Hepatocyte (in vitro differentiated cells): ENCODE data around the gene COPS9. TPM values are rescaled to one million over a fixed set of nuclear protein-coding genes. Genes with fewer than 3 reads are reported as not detected.

ENCODE experiments used
- DNase-seq: peaks from one replicate; pipeline ENCODE4 v3.0.0-alpha.2; 2016; ENCODE audit warnings: low spot score
- H2AFZ ChIP-seq: fragments of 200-600 bp; sonication (generic); 2 replicates; pipeline ENCODE4 v1.6.0; 2016; ENCODE audit warnings: antibody characterized with exemption, mild to moderate bottlenecking
- H3K27ac ChIP-seq: fragments of 200-600 bp; sonication (generic); 2 replicates; pipeline ENCODE4 v1.5.1; 2016; ENCODE audit warnings: mild to moderate bottlenecking
- H3K27me3 ChIP-seq: fragments of 200-600 bp; sonication (generic); 2 replicates; pipeline ENCODE4 v1.6.1; 2016
- H3K36me3 ChIP-seq: fragments of 200-600 bp; sonication (generic); replicated peaks from 2 replicates; pipeline ENCODE4 v1.5.1; 2016; ENCODE audit warnings: low read depth; ENCODE audit not compliant: insufficient read depth
- H3K4me1 ChIP-seq: fragments of 200-600 bp; sonication (generic); 2 replicates; pipeline ENCODE4 v1.5.1; 2016; ENCODE audit warnings: mild to moderate bottlenecking, moderate library complexity; ENCODE audit not compliant: insufficient read depth
- H3K4me2 ChIP-seq: fragments of 200-600 bp; sonication (generic); 2 replicates; pipeline ENCODE4 v1.6.0; 2016
- H3K4me3 ChIP-seq: fragments of 200-600 bp; sonication (generic); 2 replicates; pipeline ENCODE4 v1.5.1; 2016; ENCODE audit warnings: mild to moderate bottlenecking
- H3K79me2 ChIP-seq: fragments of 200-600 bp; sonication (generic); 2 replicates; pipeline ENCODE4 v1.6.0; 2017; ENCODE audit warnings: mild to moderate bottlenecking
- H3K9me2 ChIP-seq: fragments of 200-600 bp; sonication (generic); replicated peaks from 2 replicates; pipeline ENCODE4 v1.6.0; 2017; ENCODE audit warnings: mild to moderate bottlenecking; ENCODE audit not compliant: insufficient read depth
- H3K9me3 ChIP-seq: fragments of 200-600 bp; sonication (generic); 2 replicates; pipeline ENCODE4 v1.5.1; 2016; ENCODE audit warnings: low read depth, mild to moderate bottlenecking
- H4K20me1 ChIP-seq: fragments of 200-600 bp; sonication (generic); 2 replicates; pipeline ENCODE4 v1.6.0; 2016; ENCODE audit warnings: mild to moderate bottlenecking; ENCODE audit not compliant: insufficient read depth, poor library complexity, severe bottlenecking
- EZH2 ChIP-seq: fragments of 200-600 bp; sonication (generic); IDR thresholded peaks from 2 replicates; pipeline ENCODE4 v1.6.1; 2016; ENCODE audit warnings: antibody characterized with exemption, mild to moderate bottlenecking, borderline replicate concordance
- EZH2phosphoT487 ChIP-seq: fragments of 200-600 bp; sonication (generic); IDR thresholded peaks from one replicate; pipeline ENCODE4 v1.6.1; 2018; ENCODE audit warnings: antibody characterized with exemption, mild to moderate bottlenecking, low read depth, moderate library complexity; ENCODE audit not compliant: unreplicated experiment, severe bottlenecking
- polyA plus RNA-seq: library from polyadenylated mRNA; unstranded; fragments of >200 nt; fragmentation: Nextera tagmentation; extraction: Ambion mirVana; gene quantifications from 2 replicates; pipeline ENCODE4 v1.2.1, GENCODE V29; 2016
- total RNA-seq: library from RNA; depleted of rRNA; stranded (reverse); fragments of >200 nt; gene quantifications from 2 replicates; pipeline ENCODE4 v1.2.3, GENCODE V29; 2014
- TF ChIP-seq, protein P1 (sequence below): fragments of 200-600 bp; sonication (generic); IDR thresholded peaks from 2 replicates; pipeline ENCODE4 v1.5.1; 2016; ENCODE audit warnings: antibody characterized with exemption, mild to moderate bottlenecking; ENCODE audit not compliant: poor library complexity

COPS9 gene
- total and polyA plus RNA-seq, 2 experiments from 2014 or later = 109 to 300 TPM

DNA sequence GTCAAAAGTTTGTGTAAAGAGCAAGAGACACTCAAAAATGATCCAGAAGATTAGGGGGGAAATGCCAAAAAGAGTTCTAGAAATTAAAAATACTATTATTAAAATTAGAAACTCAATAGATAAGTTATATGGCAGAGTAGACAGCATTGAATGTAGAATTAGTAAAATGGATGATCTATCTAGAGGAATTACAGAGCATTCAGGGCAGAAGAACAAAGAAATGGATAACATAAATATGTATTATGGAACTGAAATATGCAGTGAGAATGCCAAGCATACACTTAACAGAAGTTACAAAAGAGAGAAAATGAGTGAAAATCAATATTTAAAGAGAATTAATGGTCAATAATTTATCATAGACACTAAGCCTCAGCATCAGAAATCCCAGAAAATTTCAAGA is 49.5 kb downstream of the COPS9 start:
- Histone ChIP-seq H3K79me2 (no peaks in the 10 kb centered on the region), H3K9me2 (no peaks in the 10 kb centered on the region), H3K9me3 (no peaks in the 10 kb centered on the region), H4K20me1 (no peaks in the 10 kb centered on the region), H3K4me1 (no peaks in the 10 kb centered on the region), H3K4me2 (no peak overlapping the region), H3K27me3 (peaks cover 3% of the 10 kb centered on the region), H2AFZ (no peak overlapping the region), H3K27ac (no peak overlapping the region), H3K36me3 (no peaks in the 10 kb centered on the region), H3K4me3 (no peak overlapping the region)
- DNase-seq = no peak
- no peak for TF ChIP-seq EZH2
- TF ChIP-seq, protein P1, sequence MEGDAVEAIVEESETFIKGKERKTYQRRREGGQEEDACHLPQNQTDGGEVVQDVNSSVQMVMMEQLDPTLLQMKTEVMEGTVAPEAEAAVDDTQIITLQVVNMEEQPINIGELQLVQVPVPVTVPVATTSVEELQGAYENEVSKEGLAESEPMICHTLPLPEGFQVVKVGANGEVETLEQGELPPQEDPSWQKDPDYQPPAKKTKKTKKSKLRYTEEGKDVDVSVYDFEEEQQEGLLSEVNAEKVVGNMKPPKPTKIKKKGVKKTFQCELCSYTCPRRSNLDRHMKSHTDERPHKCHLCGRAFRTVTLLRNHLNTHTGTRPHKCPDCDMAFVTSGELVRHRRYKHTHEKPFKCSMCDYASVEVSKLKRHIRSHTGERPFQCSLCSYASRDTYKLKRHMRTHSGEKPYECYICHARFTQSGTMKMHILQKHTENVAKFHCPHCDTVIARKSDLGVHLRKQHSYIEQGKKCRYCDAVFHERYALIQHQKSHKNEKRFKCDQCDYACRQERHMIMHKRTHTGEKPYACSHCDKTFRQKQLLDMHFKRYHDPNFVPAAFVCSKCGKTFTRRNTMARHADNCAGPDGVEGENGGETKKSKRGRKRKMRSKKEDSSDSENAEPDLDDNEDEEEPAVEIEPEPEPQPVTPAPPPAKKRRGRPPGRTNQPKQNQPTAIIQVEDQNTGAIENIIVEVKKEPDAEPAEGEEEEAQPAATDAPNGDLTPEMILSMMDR = no peak
- TF ChIP-seq EZH2phosphoT487 = no peak

Other genes with a start within 250 kb of the COPS9 start
- 96.5 and 107 TPM in 2 replicates for gene NDUFA10, start 111.0 kb downstream of the COPS9 start, total RNA-seq
- 142 and 165 TPM in 2 replicates for gene NDUFA10, start 111.0 kb downstream of the COPS9 start, polyA plus RNA-seq
- not detected in 2 replicates for gene OR6B2, start 105.9 kb downstream of the COPS9 start, total RNA-seq
- not detected in 2 replicates for gene OR6B2, start 105.9 kb downstream of the COPS9 start, polyA plus RNA-seq
- gene OR6B3, start 82.8 kb downstream of the COPS9 start, total RNA-seq = not detected in 2 replicates
- gene OR6B3, start 82.8 kb downstream of the COPS9 start, polyA plus RNA-seq = not detected in 2 replicates
- gene OTOS, start 4.4 kb upstream of the COPS9 start, total RNA-seq = 0.50 TPM in 1 of 2 replicates, not detected in the other
- 0.34 TPM in 1 of 2 replicates, not detected in the other for gene OTOS, start 4.4 kb upstream of the COPS9 start, polyA plus RNA-seq